Measurements from ENCODE around the gene PLIN3. TPM values are rescaled to one million over a fixed set of nuclear protein-coding genes. Genes with fewer than 3 reads are reported as not detected.

The PLIN3 gene
- total RNA-seq, 1 donor from 2014 or later: 6.8 TPM

GRCh38 chr19:4821265-4821664, 46.2 kb downstream of the PLIN3 start:
- H3K36me3 Mint-ChIP-seq (ENCODE audit: unreplicated experiment): no peaks in the 10 kb centered on the region
- no peak overlapping the region for H3K4me3 Mint-ChIP-seq (ENCODE audit: unreplicated experiment)
- peaks cover 2% of the 10 kb centered on the region for H3K9me3 Mint-ChIP-seq (ENCODE audit: unreplicated experiment)
- H3K27ac Mint-ChIP-seq (ENCODE audit: unreplicated experiment): no peak overlapping the region
- DNase-seq: no peak
- no peaks in the 10 kb centered on the region for H3K4me1 Mint-ChIP-seq (ENCODE audit: low read depth, unreplicated experiment)
- no peak for TF ChIP-seq CTCF (IDR thresholded peaks at IDR 0.05; ENCODE audit: partially characterized antibody, unreplicated experiment)
- peaks cover 1% of the 10 kb centered on the region for H3K27me3 Mint-ChIP-seq (ENCODE audit: unreplicated experiment)

- Mint-ChIP-seq H3K4me1 (ENCODE audit: low read depth, unreplicated experiment) (no peaks in the 10 kb centered on the region), H3K27ac (ENCODE audit: unreplicated experiment) (no peak overlapping the region), H3K9me3 (ENCODE audit: unreplicated experiment) (peaks cover 4% of the 10 kb centered on the region), H3K4me3 (ENCODE audit: unreplicated experiment) (no peak overlapping the region), H3K27me3 (ENCODE audit: unreplicated experiment) (peaks cover 9% of the 10 kb centered on the region), H3K36me3 (ENCODE audit: unreplicated experiment) (no peaks in the 10 kb centered on the region)
- no peak for TF ChIP-seq CTCF (IDR thresholded peaks at IDR 0.05; ENCODE audit: partially characterized antibody, unreplicated experiment)
- no peak for DNase-seq
These were observed 49.8 kb downstream of the PLIN3 start for GRCh38 chr19:4817467-4818277.

GRCh38 chr19:4816950-4817278, 50.6 kb downstream of the PLIN3 start:
- Mint-ChIP-seq H3K9me3 (ENCODE audit: unreplicated experiment) (peaks cover 4% of the 10 kb centered on the region), H3K4me1 (ENCODE audit: low read depth, unreplicated experiment) (no peaks in the 10 kb centered on the region), H3K36me3 (ENCODE audit: unreplicated experiment) (no peaks in the 10 kb centered on the region), H3K4me3 (ENCODE audit: unreplicated experiment) (no peak overlapping the region), H3K27me3 (ENCODE audit: unreplicated experiment) (peaks cover 10% of the 10 kb centered on the region), H3K27ac (ENCODE audit: unreplicated experiment) (no peak overlapping the region)
- no peak for TF ChIP-seq CTCF (IDR thresholded peaks at IDR 0.05; ENCODE audit: partially characterized antibody, unreplicated experiment)
- DNase-seq: no peak

- Mint-ChIP-seq H3K27ac (ENCODE audit: unreplicated experiment) (no peak overlapping the region), H3K4me3 (ENCODE audit: unreplicated experiment) (no peak overlapping the region), H3K36me3 (ENCODE audit: unreplicated experiment) (no peaks in the 10 kb centered on the region), H3K27me3 (ENCODE audit: unreplicated experiment) (peaks cover 9% of the 10 kb centered on the region), H3K9me3 (ENCODE audit: unreplicated experiment) (peaks cover 4% of the 10 kb centered on the region), H3K4me1 (ENCODE audit: low read depth, unreplicated experiment) (no peaks in the 10 kb centered on the region)
- no peak for DNase-seq
- TF ChIP-seq CTCF (IDR thresholded peaks at IDR 0.05; ENCODE audit: partially characterized antibody, unreplicated experiment): no peak
These were observed 51.1 kb downstream of the PLIN3 start for GRCh38 chr19:4816202-4816949.

Data from glutamatergic neuron (in vitro differentiated cells).